ENCODE data around the gene ELP5. TPM values are rescaled to one million over a fixed set of nuclear protein-coding genes. Genes with fewer than 3 reads are reported as not detected.
"Not testable (repeated sequence)": the region's sequence is repeated elsewhere in the genome, so short reads cannot be mapped to it uniquely, and the experiment has no call there.

ELP5 gene
- total RNA-seq, 1 donor from 2014 or later: 24.9 TPM

DNA sequence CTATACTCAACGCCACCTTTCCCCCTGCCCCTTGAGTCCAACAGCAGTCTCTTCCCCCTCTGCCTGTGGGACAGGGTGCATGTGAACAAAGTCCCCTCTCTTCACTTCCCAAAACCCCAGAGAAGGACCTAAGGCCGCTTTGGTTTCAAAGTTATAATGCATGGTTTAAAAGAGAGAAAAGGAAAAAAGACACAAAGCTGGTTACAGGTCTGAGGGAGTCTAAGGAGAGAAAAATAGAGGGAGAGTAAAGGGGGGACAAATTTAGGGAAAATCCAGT lies 8.6 kb upstream of the ELP5 start:
- peaks cover 18% of the 10 kb centered on the region for H3K4me1 ChIP-seq (ENCODE audit: insufficient read depth, low read length)
- peak overlapping the region; percentile 98 for H3K27ac ChIP-seq (ENCODE audit: low read depth, low read length)
- no peak for DNase-seq (ENCODE audit: low read depth)
- H3K36me3 ChIP-seq (ENCODE audit: insufficient read depth, low read length): peaks cover 26% of the 10 kb centered on the region
- H3K27me3 Mint-ChIP-seq (ENCODE audit: low read depth, unreplicated experiment): no peaks in the 10 kb centered on the region
- peaks cover 67% of the 10 kb centered on the region for H3K79me2 ChIP-seq (ENCODE audit: insufficient read depth, low read length)
- H3K4me1 Mint-ChIP-seq (ENCODE audit: low read depth, unreplicated experiment): peaks cover 12% of the 10 kb centered on the region
- H3K9ac ChIP-seq (ENCODE audit: low read length): peak overlapping the region; percentile 99
- TF ChIP-seq, protein P1, sequence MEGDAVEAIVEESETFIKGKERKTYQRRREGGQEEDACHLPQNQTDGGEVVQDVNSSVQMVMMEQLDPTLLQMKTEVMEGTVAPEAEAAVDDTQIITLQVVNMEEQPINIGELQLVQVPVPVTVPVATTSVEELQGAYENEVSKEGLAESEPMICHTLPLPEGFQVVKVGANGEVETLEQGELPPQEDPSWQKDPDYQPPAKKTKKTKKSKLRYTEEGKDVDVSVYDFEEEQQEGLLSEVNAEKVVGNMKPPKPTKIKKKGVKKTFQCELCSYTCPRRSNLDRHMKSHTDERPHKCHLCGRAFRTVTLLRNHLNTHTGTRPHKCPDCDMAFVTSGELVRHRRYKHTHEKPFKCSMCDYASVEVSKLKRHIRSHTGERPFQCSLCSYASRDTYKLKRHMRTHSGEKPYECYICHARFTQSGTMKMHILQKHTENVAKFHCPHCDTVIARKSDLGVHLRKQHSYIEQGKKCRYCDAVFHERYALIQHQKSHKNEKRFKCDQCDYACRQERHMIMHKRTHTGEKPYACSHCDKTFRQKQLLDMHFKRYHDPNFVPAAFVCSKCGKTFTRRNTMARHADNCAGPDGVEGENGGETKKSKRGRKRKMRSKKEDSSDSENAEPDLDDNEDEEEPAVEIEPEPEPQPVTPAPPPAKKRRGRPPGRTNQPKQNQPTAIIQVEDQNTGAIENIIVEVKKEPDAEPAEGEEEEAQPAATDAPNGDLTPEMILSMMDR (IDR thresholded peaks at IDR 0.05; ENCODE audit: insufficient read depth, low read depth, low read length): no peak
- TF ChIP-seq EZH2 (IDR thresholded peaks at IDR 0.05; ENCODE audit: insufficient read depth, low read length): no peak
- peak overlapping the region; percentile 94 for H3K4me3 Mint-ChIP-seq (ENCODE audit: unreplicated experiment)
- H3K9me3 Mint-ChIP-seq (ENCODE audit: unreplicated experiment): no peaks in the 10 kb centered on the region
- peak overlapping the region; percentile 99 for H3K4me2 ChIP-seq (ENCODE audit: low read length)
- H3K27ac Mint-ChIP-seq (ENCODE audit: unreplicated experiment): peak overlapping the region; percentile 77
- no peaks in the 10 kb centered on the region for H3K27me3 ChIP-seq (ENCODE audit: insufficient read depth, low read length)
- H4K20me1 ChIP-seq (ENCODE audit: insufficient read depth, low read length): peaks cover 16% of the 10 kb centered on the region
- peak overlapping the region; percentile 92 for H3K4me3 ChIP-seq (ENCODE audit: insufficient read depth, low read depth, low read length)
- H2AFZ ChIP-seq (ENCODE audit: low read depth, low read length): peak overlapping the region; percentile 14
- no peak for FAIRE-seq
- no peaks in the 10 kb centered on the region for H3K9me3 ChIP-seq (ENCODE audit: insufficient read depth, low read depth, low read length)
- peaks cover 7% of the 10 kb centered on the region for H3K36me3 Mint-ChIP-seq (ENCODE audit: low read depth, unreplicated experiment)

DNA sequence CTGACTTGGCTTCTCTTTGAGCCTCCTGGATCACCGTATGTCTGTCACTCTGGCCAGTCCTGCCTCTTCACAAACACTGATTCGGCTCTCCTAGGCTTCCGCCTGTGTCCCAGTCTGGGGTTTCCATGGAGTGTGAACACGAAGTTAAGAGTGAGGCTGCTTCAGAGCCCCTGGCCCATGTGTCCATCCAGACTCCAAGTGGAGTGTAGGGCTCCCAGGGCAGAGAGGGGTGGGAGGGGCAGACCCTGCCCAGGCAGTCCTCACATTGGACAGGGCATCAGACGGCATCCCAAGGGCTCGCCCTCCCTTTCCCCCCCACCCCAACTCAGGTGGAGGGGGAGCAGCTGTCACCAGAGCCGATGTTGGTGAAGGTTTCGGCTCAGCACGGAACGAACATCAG lies 8.2 kb upstream of the ELP5 start:
- not testable (repeated sequence) for H3K27me3 Mint-ChIP-seq (ENCODE audit: low read depth, unreplicated experiment); H3K27me3 ChIP-seq (ENCODE audit: insufficient read depth, low read length); H3K9me3 ChIP-seq (ENCODE audit: insufficient read depth, low read depth, low read length); H2AFZ ChIP-seq (ENCODE audit: low read depth, low read length); DNase-seq (ENCODE audit: low read depth); H3K9me3 Mint-ChIP-seq (ENCODE audit: unreplicated experiment); H3K4me2 ChIP-seq (ENCODE audit: low read length); H3K27ac ChIP-seq (ENCODE audit: low read depth, low read length); H3K36me3 Mint-ChIP-seq (ENCODE audit: low read depth, unreplicated experiment); H3K9ac ChIP-seq (ENCODE audit: low read length); FAIRE-seq; H3K27ac Mint-ChIP-seq (ENCODE audit: unreplicated experiment); H3K4me3 ChIP-seq (ENCODE audit: insufficient read depth, low read depth, low read length)
- Histone ChIP-seq H3K79me2 (ENCODE audit: insufficient read depth, low read length) (peaks cover 67% of the 10 kb centered on the region), H4K20me1 (ENCODE audit: insufficient read depth, low read length) (peaks cover 20% of the 10 kb centered on the region), H3K4me1 (ENCODE audit: insufficient read depth, low read length) (peaks cover 18% of the 10 kb centered on the region), H3K36me3 (ENCODE audit: insufficient read depth, low read length) (peaks cover 26% of the 10 kb centered on the region)
- Mint-ChIP-seq H3K4me3 (ENCODE audit: unreplicated experiment) (peak overlapping the region; percentile 94), H3K4me1 (ENCODE audit: low read depth, unreplicated experiment) (peaks cover 17% of the 10 kb centered on the region)

DNA sequence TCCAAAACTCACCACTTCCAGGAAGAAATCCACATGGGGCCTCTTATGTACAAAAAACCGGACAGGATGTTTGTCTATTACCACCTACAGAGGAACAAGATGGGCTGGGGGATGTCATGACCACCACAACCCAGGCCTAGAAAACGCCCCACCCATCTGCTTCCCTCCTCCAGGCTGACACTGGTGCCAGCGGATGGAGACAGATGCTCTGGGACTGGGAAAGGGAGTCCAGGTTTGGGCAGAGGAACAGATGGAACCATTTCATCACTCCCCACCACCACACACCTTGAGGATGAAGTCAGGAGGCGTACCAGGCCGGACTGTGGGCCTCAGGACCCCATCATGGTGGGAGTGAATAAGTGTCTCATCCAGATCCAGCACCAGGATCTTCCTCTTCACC lies 5.2 kb upstream of the ELP5 start:
- TF ChIP-seq, protein P1 (IDR thresholded peaks at IDR 0.05; ENCODE audit: insufficient read depth, low read depth, low read length): no peak
- no peak for TF ChIP-seq EZH2 (IDR thresholded peaks at IDR 0.05; ENCODE audit: insufficient read depth, low read length)
- Histone ChIP-seq H3K4me2 (ENCODE audit: low read length) (no peak overlapping the region), H3K27me3 (ENCODE audit: insufficient read depth, low read length) (no peaks in the 10 kb centered on the region), H3K4me3 (ENCODE audit: insufficient read depth, low read depth, low read length) (no peak overlapping the region), H3K9me3 (ENCODE audit: insufficient read depth, low read depth, low read length) (no peaks in the 10 kb centered on the region), H3K36me3 (ENCODE audit: insufficient read depth, low read length) (peaks cover 16% of the 10 kb centered on the region), H2AFZ (ENCODE audit: low read depth, low read length) (no peak overlapping the region), H3K79me2 (ENCODE audit: insufficient read depth, low read length) (peaks cover 67% of the 10 kb centered on the region), H3K9ac (ENCODE audit: low read length) (peak overlapping the region; percentile 12), H3K4me1 (ENCODE audit: insufficient read depth, low read length) (peaks cover 10% of the 10 kb centered on the region), H4K20me1 (ENCODE audit: insufficient read depth, low read length) (peaks cover 32% of the 10 kb centered on the region), H3K27ac (ENCODE audit: low read depth, low read length) (no peak overlapping the region)
- DNase-seq (ENCODE audit: low read depth) (no peak), FAIRE-seq (no peak)
- H3K36me3 Mint-ChIP-seq (ENCODE audit: low read depth, unreplicated experiment): peaks cover 7% of the 10 kb centered on the region
- H3K27me3 Mint-ChIP-seq (ENCODE audit: low read depth, unreplicated experiment): no peaks in the 10 kb centered on the region
- H3K4me3 Mint-ChIP-seq (ENCODE audit: unreplicated experiment): peak overlapping the region; percentile 45
- peaks cover 18% of the 10 kb centered on the region for H3K4me1 Mint-ChIP-seq (ENCODE audit: low read depth, unreplicated experiment)
- no peak overlapping the region for H3K27ac Mint-ChIP-seq (ENCODE audit: unreplicated experiment)
- H3K9me3 Mint-ChIP-seq (ENCODE audit: unreplicated experiment): no peaks in the 10 kb centered on the region
